A549 treated with DMSO at 1 μM for 4 hours (cell line): ENCODE measurements around the gene MAU2. TPM values are rescaled to one million over a fixed set of nuclear protein-coding genes. Genes with fewer than 3 reads are reported as not detected.

ENCODE experiments used
- total RNA-seq: library from RNA; stranded (reverse); fragments of 200-300 nt; extraction: Qiagen RNA extraction; gene quantifications from 5 replicates; pipeline ENCODE4 v1.2.3, GENCODE V29; 2022; ENCODE audit warnings: low read depth

The MAU2 gene, protein sequence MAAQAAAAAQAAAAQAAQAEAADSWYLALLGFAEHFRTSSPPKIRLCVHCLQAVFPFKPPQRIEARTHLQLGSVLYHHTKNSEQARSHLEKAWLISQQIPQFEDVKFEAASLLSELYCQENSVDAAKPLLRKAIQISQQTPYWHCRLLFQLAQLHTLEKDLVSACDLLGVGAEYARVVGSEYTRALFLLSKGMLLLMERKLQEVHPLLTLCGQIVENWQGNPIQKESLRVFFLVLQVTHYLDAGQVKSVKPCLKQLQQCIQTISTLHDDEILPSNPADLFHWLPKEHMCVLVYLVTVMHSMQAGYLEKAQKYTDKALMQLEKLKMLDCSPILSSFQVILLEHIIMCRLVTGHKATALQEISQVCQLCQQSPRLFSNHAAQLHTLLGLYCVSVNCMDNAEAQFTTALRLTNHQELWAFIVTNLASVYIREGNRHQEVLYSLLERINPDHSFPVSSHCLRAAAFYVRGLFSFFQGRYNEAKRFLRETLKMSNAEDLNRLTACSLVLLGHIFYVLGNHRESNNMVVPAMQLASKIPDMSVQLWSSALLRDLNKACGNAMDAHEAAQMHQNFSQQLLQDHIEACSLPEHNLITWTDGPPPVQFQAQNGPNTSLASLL
- total RNA-seq = 11.7 to 15.5 TPM (median 14.2 TPM) in 5 replicates

DNA sequence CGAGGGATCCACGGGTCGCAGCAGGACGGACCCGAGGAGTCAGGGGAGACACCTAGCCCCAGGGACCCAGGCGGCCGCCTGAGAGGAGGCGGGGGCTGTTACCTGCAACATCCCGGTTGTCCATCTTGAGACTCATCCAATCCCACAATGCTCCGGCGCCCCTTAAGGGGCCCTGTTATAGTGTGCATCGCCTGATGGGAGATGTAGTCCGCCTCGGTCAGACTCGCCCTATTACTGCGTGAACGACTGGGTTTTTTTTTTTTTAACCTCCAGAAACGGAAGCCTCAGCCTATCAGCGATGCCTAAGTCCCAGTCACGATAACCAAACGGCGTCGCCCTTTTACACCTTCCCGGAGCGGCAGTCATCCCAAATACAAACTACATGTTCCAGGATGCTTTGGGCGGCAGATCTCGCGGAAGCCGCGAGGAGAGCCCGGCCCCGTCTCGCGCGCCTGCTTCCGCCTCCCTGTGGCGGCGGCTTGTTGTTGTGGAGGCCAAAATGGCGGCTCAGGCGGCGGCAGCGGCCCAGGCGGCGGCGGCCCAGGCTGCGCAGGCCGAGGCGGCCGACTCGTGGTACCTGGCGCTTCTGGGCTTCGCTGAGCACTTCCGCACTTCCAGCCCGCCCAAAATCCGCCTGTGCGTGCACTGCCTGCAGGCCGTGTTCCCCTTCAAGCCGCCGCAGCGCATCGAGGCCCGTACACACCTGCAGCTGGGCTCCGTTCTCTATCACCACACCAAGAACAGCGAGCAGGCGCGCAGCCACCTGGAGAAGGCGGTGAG lies at the start of gene MAU2, which contains the start of gene SUGP1:
TSS of gene MAU2 (plus strand) at position 469 of the 780 bp plus-strand sequence. CDS start at position 500, 31 bp downstream.
TSS of gene SUGP1 (minus strand) at position 149 of the 780 bp plus-strand sequence. CDS start at position 136, 13 bp downstream.

DNA sequence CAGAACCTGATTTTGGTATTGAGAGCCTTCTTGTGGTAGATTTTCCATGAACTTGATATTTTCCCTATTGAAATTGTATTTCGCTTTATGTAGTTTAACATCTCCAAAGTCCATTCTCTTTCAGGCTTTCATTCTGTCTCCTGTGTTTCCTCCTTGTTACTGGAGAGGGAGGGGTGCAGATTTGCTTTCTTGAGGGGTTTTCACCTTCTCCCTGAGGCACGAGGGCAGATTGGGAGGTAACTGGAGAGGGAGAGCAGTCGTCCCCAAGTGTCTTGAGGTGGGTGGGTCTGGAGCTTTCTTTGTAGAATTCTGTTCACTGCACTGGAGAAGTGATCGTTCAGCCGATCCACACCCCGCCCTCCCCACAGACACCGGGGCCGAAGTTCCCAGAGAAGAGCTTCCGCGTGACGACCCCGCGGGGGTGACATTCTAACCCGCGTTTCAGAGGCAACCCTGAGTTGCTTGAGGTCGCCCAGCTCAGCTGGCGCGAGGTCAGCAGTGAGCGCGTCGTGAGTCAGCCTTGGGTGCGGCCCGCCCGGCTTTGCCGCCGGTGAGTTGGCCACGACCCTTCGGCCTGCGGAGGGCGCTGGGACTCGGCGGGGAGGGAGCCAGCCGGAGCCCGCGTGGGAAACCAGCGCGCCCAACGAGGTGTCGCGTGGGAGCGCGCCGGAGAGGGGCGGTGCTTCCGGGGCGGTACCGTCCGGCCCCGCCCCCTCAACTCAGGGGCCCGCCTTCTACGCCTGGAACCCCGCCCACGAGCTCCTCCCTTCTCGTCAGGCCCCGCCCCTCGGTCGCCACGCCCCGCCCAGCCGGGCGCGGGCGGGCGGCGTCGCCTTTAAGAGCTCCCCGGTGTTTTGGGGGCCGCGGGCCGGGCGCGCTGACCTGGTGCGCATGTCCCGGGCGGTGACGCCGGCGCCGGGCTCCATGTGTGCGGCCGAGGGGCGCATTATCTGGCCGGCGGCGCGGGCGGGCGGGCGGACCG lies 84.5 kb downstream of the MAU2 start, which contains the start of gene GATAD2A:
TSS of gene GATAD2A (plus strand) at position 797 of the 982 bp plus-strand sequence. CDS start 59,671 bp downstream, outside the sequence.

Other genes starting within 250 kb of the MAU2 start
- gene TMEM161A, start 182.4 kb upstream of the MAU2 start, total RNA-seq = 20.8 to 29.2 TPM (median 24.8 TPM) in 5 replicates
- gene MEF2B, start 150.6 kb upstream of the MAU2 start, total RNA-seq = 0.35 to 0.74 TPM (median 0.69 TPM) in 5 replicates
- 10.1 to 12.1 TPM (median 11.4 TPM) in 5 replicates for gene BORCS8, start 128.7 kb upstream of the MAU2 start, total RNA-seq
- gene RFXANK, start 128.6 kb upstream of the MAU2 start, total RNA-seq = 35.9 to 46.1 TPM (median 44.8 TPM) in 5 replicates
- 26.9 to 34.5 TPM (median 33.5 TPM) in 5 replicates for gene NR2C2AP, start 117.4 kb upstream of the MAU2 start, total RNA-seq
- gene NCAN, start 108.9 kb upstream of the MAU2 start, total RNA-seq = 0.03 to 0.20 TPM (median 0.09 TPM) in 4 of 5 replicates, not detected in the other
- gene TM6SF2, start 47.5 kb upstream of the MAU2 start, total RNA-seq = 0.38 to 1.1 TPM (median 0.84 TPM) in 5 replicates
- gene SUGP1, start 320 bp upstream of the MAU2 start, total RNA-seq = 22.3 to 27.9 TPM (median 25.6 TPM) in 5 replicates
- gene GATAD2A, start 84.8 kb downstream of the MAU2 start, total RNA-seq = 47.6 to 63.0 TPM (median 52.4 TPM) in 5 replicates
- gene TSSK6, start 194.7 kb downstream of the MAU2 start, total RNA-seq = 0.83 to 2.1 TPM (median 1.6 TPM) in 5 replicates
- 135 to 177 TPM (median 144 TPM) in 5 replicates for gene NDUFA13, start 195.4 kb downstream of the MAU2 start, total RNA-seq
- gene YJEFN3, start 208.1 kb downstream of the MAU2 start, total RNA-seq = 1.6 to 5.2 TPM (median 3.5 TPM) in 5 replicates
- 0.15 to 0.44 TPM (median 0.21 TPM) in 5 replicates for gene CILP2, start 217.4 kb downstream of the MAU2 start, total RNA-seq